ENCODE results near the gene LARGE1.

- TF ChIP-seq CTCF (IDR thresholded peaks at IDR 0.05) (no peak), POLR2A (IDR thresholded peaks at IDR 0.05) (no peak)
Measured at GRCh38 chr22:33528183-33528582, 392.1 kb downstream of the LARGE1 start.
